ENCODE data around the gene AMOTL1. TPM values are rescaled to one million over a fixed set of nuclear protein-coding genes. Genes with fewer than 3 reads are reported as not detected.

AMOTL1 gene
- total RNA-seq, 2 donors from 2014 or later, result 3.1 to 13.9 TPM

DNA sequence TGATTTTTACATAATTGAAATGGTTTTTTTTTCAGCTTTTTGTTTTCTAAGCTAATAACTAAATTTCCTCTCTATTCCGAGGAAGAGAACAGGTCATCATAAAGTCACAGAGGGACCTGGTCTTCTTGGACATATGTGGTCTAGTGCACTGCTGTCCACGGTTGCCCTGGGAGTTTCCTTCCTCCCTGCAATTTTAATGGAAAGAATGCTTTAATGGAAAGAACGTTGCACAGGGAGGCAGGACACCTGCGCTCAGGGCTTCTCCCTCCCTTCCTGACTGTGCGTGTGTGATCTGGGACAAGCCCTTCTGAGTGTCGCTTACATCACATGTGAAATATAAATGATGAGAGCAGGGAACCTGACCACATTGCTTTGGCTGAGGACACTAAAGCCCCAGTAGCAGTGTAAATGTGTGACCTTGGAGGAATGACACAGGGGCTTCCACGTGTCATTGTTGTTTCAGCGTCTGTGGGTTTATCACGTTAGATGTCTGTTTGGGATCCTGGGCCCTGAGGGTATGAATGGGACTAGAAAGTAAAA lies 93.2 kb downstream of the AMOTL1 start:
- H3K9me3 ChIP-seq, result no peaks in the 10 kb centered on the region
- intact Hi-C loops (cut with DNase I), result no loop called here
- no peak overlapping the region for H3K27ac ChIP-seq
- no peak for TF ChIP-seq CTCF (IDR thresholded peaks at IDR 0.05)
- DNase-seq, result no peak
- H3K36me3 ChIP-seq, result no peaks in the 10 kb centered on the region
- no peaks in the 10 kb centered on the region for H3K27me3 ChIP-seq
- no peak overlapping the region for H3K9ac ChIP-seq (ENCODE audit: low read depth in 2 of 2, low read length in 2 of 2)
- H3K4me3 ChIP-seq, result no peak overlapping the region
- H3K4me1 ChIP-seq, result no peaks in the 10 kb centered on the region

GRCh38 chr11:94862926-94863880 lies 95.0 kb downstream of the AMOTL1 start:
- Histone ChIP-seq H3K4me3 (no peak overlapping the region), H3K9ac (ENCODE audit: low read depth in 2 of 2, low read length in 2 of 2) (no peak overlapping the region), H3K27me3 (no peaks in the 10 kb centered on the region), H3K9me3 (no peaks in the 10 kb centered on the region), H3K4me1 (no peaks in the 10 kb centered on the region), H3K36me3 (no peaks in the 10 kb centered on the region), H3K27ac (no peak overlapping the region)
- intact Hi-C loops (cut with DNase I), result no loop called here
- DNase-seq, result no peak
- no peak for TF ChIP-seq CTCF (IDR thresholded peaks at IDR 0.05)

DNA sequence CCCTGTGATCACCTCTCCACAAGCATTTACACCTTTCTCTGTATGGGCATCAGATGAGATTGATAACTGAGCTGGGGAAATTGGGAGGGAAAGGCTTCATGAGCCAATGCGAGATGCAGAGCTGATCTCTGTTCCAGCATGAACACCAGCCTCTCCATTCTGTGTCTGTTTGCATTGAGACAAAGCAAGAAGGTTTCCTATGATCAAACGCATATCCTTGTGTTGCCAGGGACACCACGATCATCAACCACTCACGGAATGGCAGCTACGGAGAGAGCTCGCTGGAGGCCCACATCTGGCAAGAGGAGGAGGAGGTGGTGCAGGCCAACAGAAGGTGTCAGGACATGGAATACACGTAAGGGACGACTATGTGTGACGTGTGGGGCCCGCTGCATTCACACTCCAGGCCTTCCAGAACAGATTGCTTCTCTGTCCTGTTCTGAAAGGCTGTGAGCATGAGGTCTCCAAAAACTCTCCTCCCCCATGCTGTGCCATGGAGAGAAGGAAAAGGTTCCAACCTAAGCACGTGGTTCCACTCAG lies 96.4 kb downstream of the AMOTL1 start:
- Histone ChIP-seq H3K27me3 (no peaks in the 10 kb centered on the region), H3K4me1 (no peaks in the 10 kb centered on the region), H3K4me3 (no peak overlapping the region), H3K36me3 (no peaks in the 10 kb centered on the region), H3K9me3 (no peaks in the 10 kb centered on the region), H3K27ac (no peak overlapping the region), H3K9ac (ENCODE audit: low read depth in 2 of 2, low read length in 2 of 2) (no peak overlapping the region)
- TF ChIP-seq CTCF (IDR thresholded peaks at IDR 0.05), result no peak
- DNase-seq, result no peak
- intact Hi-C loops (cut with DNase I), result no loop called here

GRCh38 chr11:94866231-94866822 lies 98.2 kb downstream of the AMOTL1 start:
- TF ChIP-seq CTCF (IDR thresholded peaks at IDR 0.05), result no peak
- H3K36me3 ChIP-seq, result no peaks in the 10 kb centered on the region
- no peak overlapping the region for H3K27ac ChIP-seq
- no peak overlapping the region for H3K9ac ChIP-seq (ENCODE audit: low read depth in 2 of 2, low read length in 2 of 2)
- DNase-seq, result no peak
- no peak overlapping the region for H3K4me3 ChIP-seq
- intact Hi-C loops (cut with DNase I), result no loop called here
- H3K9me3 ChIP-seq, result no peaks in the 10 kb centered on the region
- no peaks in the 10 kb centered on the region for H3K4me1 ChIP-seq
- no peaks in the 10 kb centered on the region for H3K27me3 ChIP-seq

- no peak for TF ChIP-seq CTCF (IDR thresholded peaks at IDR 0.05)
- intact Hi-C loops (cut with DNase I), result no loop called here
- Histone ChIP-seq H3K27ac (no peak overlapping the region), H3K27me3 (no peaks in the 10 kb centered on the region), H3K4me3 (no peak overlapping the region), H3K4me1 (no peaks in the 10 kb centered on the region), H3K36me3 (no peaks in the 10 kb centered on the region), H3K9me3 (no peaks in the 10 kb centered on the region), H3K9ac (ENCODE audit: low read depth in 2 of 2, low read length in 2 of 2) (no peak overlapping the region)
- no peak for DNase-seq
Measured at GRCh38 chr11:94866936-94867795, 99.0 kb downstream of the AMOTL1 start.
